Panc1 (cell line): ENCODE data around the gene DPEP1. TPM values are rescaled to one million over a fixed set of nuclear protein-coding genes. Genes with fewer than 3 reads are reported as not detected.

Experiments used
- ATAC-seq: fragments of 200-7000 bp; cut with Tn5 transposase; 2 replicates; pipeline ENCODE4 v1.9.1; 2020; ENCODE audit warnings: mild to moderate bottlenecking, moderate library complexity
- BruUV-seq: library from RNA; stranded (reverse); fragments of 400-500 nt; replicated peaks from 2 replicates; lab custom pipeline; 2021; lab: Mats Ljungman, UMichigan
- CTCF ChIA-PET: fragments of 300-600 bp; sonication (Branson Sonifier 250); formaldehyde crosslinking; loops from one replicate; lab custom pipeline; 2022; ENCODE audit warnings: antibody characterized with exemption; lab: Charles Lee
- POLR2A ChIA-PET: fragments of 300-600 bp; sonication (Branson Sonifier 250); formaldehyde crosslinking; loops from one replicate; lab custom pipeline; 2022; ENCODE audit warnings: antibody characterized with exemption; lab: Charles Lee
- DNase-seq: peaks from one replicate; pipeline ENCODE4 v3.0.0-alpha.2; 2010; ENCODE audit warnings: low read depth, low spot score
- H3K27ac ChIP-seq: 2 replicates; pipeline ENCODE4 v1.5.1; 2011; ENCODE audit warnings: mild to moderate bottlenecking, low read length, inconsistent platforms
- H3K27me3 ChIP-seq: fragments of 200-500 bp; sonication (Bioruptor generic); 2 replicates; pipeline ENCODE4 v1.6.0; 2014; ENCODE audit warnings: low read length, inconsistent platforms; ENCODE audit not compliant: control insufficient read depth, insufficient read depth
- H3K36me3 ChIP-seq: fragments of 200-500 bp; sonication (Bioruptor generic); 2 replicates; pipeline ENCODE4 v1.5.1; 2014; ENCODE audit warnings: inconsistent platforms, mild to moderate bottlenecking, low read length, moderate library complexity; ENCODE audit not compliant: control insufficient read depth, insufficient read depth
- H3K4me1 ChIP-seq: 2 replicates; pipeline ENCODE4 v1.5.1; 2011; ENCODE audit warnings: inconsistent platforms, mild to moderate bottlenecking, low read length, moderate library complexity; ENCODE audit not compliant: control insufficient read depth, insufficient read depth
- H3K4me3 ChIP-seq, 2 experiments: 2 replicates each; pipeline ENCODE4 v1.5.1; 2011 to 2012; ENCODE audit warnings: low read depth in 2 of 2, low read length in 2 of 2, mild to moderate bottlenecking in 2 of 2, inconsistent platforms in 1 of 2, moderate library complexity in 1 of 2
- H3K9me3 ChIP-seq: fragments of 200-500 bp; sonication (Bioruptor generic); 2 replicates; pipeline ENCODE4 v1.5.1; 2014; ENCODE audit warnings: low read depth, mild to moderate bottlenecking, inconsistent platforms, low read length, moderate library complexity; ENCODE audit not compliant: control insufficient read depth, insufficient read depth
- CTCF ChIP-seq: fragments of 450-650 bp; IDR thresholded peaks from 2 replicates; pipeline ENCODE4 v1.5.1; 2017; ENCODE audit warnings: mild to moderate bottlenecking
- POLR2AphosphoS5 ChIP-seq: IDR thresholded peaks from 2 replicates; pipeline ENCODE4 v1.6.1; 2012; ENCODE audit warnings: mild to moderate bottlenecking, low read depth, low read length, moderate library complexity
- SIN3A ChIP-seq: IDR thresholded peaks from 2 replicates; pipeline ENCODE4 v1.6.1; 2012; ENCODE audit warnings: low read depth, mild to moderate bottlenecking, low read length, moderate library complexity, borderline replicate concordance; ENCODE audit not compliant: insufficient read depth
- TCF7L2 ChIP-seq: IDR thresholded peaks from 2 replicates; pipeline ENCODE4 v1.6.1; 2011; ENCODE audit warnings: mild to moderate bottlenecking, low read depth, low read length, inconsistent platforms
- in situ Hi-C: cut with HindIII; loops from 2 replicates; pipeline ENCODE4 v1.10.0; 2016; ENCODE audit warnings: low sequenced_read_pairs, low pct_unique_long_range_greater_than_20kb
- intact Hi-C: fragments of 100-400 bp; cut with micrococcal nuclease; formaldehyde crosslinking; loops from one replicate; pipeline ENCODE4 v1.10.0; 2022; ENCODE audit not compliant: unreplicated experiment
- total RNA-seq: library from RNA; stranded (reverse); gene quantifications from one replicate; pipeline ENCODE4 v1.2.1, GENCODE V29; 2021; ENCODE audit not compliant: unreplicated experiment
- TF ChIP-seq, protein P1 (sequence below), 2 experiments: IDR thresholded peaks; 2 replicates each; pipeline ENCODE4 v1.6.1; 2011 to 2012; ENCODE audit warnings: low read depth in 2 of 2, control low read depth in 1 of 2, low read length in 1 of 2, mild to moderate bottlenecking in 1 of 2, moderate library complexity in 1 of 2; ENCODE audit not compliant: insufficient read depth in 1 of 2

The DPEP1 gene
- total RNA-seq, 1 experiment from 2014 or later, result 0.18 TPM

- intact Hi-C loops (no loop called here), in situ Hi-C loops (no loop called here)
- TF ChIP-seq CTCF (no peak), TCF7L2 (no peak), POLR2AphosphoS5 (no peak), SIN3A (no peak)
- TF ChIP-seq, protein P1, sequence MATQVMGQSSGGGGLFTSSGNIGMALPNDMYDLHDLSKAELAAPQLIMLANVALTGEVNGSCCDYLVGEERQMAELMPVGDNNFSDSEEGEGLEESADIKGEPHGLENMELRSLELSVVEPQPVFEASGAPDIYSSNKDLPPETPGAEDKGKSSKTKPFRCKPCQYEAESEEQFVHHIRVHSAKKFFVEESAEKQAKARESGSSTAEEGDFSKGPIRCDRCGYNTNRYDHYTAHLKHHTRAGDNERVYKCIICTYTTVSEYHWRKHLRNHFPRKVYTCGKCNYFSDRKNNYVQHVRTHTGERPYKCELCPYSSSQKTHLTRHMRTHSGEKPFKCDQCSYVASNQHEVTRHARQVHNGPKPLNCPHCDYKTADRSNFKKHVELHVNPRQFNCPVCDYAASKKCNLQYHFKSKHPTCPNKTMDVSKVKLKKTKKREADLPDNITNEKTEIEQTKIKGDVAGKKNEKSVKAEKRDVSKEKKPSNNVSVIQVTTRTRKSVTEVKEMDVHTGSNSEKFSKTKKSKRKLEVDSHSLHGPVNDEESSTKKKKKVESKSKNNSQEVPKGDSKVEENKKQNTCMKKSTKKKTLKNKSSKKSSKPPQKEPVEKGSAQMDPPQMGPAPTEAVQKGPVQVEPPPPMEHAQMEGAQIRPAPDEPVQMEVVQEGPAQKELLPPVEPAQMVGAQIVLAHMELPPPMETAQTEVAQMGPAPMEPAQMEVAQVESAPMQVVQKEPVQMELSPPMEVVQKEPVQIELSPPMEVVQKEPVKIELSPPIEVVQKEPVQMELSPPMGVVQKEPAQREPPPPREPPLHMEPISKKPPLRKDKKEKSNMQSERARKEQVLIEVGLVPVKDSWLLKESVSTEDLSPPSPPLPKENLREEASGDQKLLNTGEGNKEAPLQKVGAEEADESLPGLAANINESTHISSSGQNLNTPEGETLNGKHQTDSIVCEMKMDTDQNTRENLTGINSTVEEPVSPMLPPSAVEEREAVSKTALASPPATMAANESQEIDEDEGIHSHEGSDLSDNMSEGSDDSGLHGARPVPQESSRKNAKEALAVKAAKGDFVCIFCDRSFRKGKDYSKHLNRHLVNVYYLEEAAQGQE (IDR thresholded peaks at IDR 0.05; ENCODE audit: insufficient read depth in 1 of 2, low read depth in 2 of 2, low read length in 1 of 2), result no peak
- no TSS peak for BruUV-seq
- ChIA-PET CTCF (no interaction called here), POLR2A (no interaction called here)
- peaks cover 11% of the 10 kb centered on the region for H3K4me1 ChIP-seq
- H3K27ac ChIP-seq, result no peak overlapping the region
- no peak overlapping the region for H3K4me3 ChIP-seq
- ATAC-seq (no peak), DNase-seq (no peak)
- H3K27me3 ChIP-seq, result no peaks in the 10 kb centered on the region
- H3K9me3 ChIP-seq, result no peaks in the 10 kb centered on the region
- no peaks in the 10 kb centered on the region; the same call in 1 of the 2 replicates for H3K36me3 ChIP-seq
Measured at GRCh38 chr16:89579351-89579750, 34.1 kb upstream of the DPEP1 start.

DNA sequence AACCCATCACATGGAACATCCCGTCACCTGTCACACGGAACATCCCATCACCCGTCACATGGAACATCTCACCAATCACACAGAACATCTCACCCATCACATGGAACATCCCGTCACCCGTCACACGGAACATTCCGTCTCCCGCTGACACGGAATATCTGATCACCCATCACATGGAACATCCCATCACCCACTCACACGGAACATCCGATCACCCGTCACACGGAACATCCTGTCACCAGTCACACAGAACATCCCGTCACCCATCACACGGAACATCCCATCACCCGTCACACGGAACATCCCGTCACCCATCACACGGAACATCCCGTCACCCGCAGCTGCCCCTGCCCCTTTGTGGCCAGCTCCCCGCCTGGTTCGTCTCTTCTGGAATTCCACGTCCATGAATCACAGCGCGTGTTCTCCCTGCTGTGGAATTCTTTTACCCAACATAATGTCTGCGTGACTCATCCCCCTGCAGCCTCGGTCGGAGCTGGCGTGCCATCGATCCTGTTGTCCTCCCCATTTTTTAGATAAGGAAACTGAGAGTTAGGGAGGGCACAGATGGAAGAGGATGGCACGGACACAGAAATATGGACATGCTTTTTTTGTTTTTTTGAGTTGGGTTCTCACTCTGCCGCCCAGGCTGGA is 32.3 kb upstream of the DPEP1 start:
- in situ Hi-C loops, result no loop called here
- ATAC-seq (peak; percentile 67), DNase-seq (no peak)
- TF ChIP-seq CTCF (no peak), POLR2AphosphoS5 (no peak), TCF7L2 (no peak), SIN3A (no peak)
- TF ChIP-seq, protein P1 (IDR thresholded peaks at IDR 0.05; ENCODE audit: insufficient read depth in 1 of 2, low read depth in 2 of 2, low read length in 1 of 2), result no peak
- H3K27me3 ChIP-seq, result no peaks in the 10 kb centered on the region
- CTCF ChIA-PET, result no interaction called here
- POLR2A ChIA-PET, result interaction anchor here (0.6 kb wide), 1 partner anchor 18 kb away, joined by 4 read pairs; no protein-coding TSS in a partner anchor
- no peak overlapping the region for H3K4me3 ChIP-seq
- H3K27ac ChIP-seq, result no peak overlapping the region
- H3K9me3 ChIP-seq, result no peaks in the 10 kb centered on the region
- intact Hi-C loops, result no loop called here
- H3K4me1 ChIP-seq, result peaks cover 11% of the 10 kb centered on the region
- no peaks in the 10 kb centered on the region; the same call in 1 of the 2 replicates for H3K36me3 ChIP-seq
- BruUV-seq, result TSS peak; percentile 55
